GM21529 (cell line): ENCODE measurements around the gene ISG20.
"Not testable (repeated sequence)": the region's sequence is repeated elsewhere in the genome, so short reads cannot be mapped to it uniquely, and the experiment has no call there.

ENCODE experiments used
- ATAC-seq: cut with Tn5 transposase; IDR thresholded peaks from one replicate; pipeline ENCODE4 v1.9.1; 2021; ENCODE audit not compliant: unreplicated experiment

ISG20 gene

GRCh38 chr15:88636050-88636449 lies 2.8 kb upstream of the ISG20 start:
- ATAC-seq = no peak

GRCh38 chr15:88636654-88637053 lies 2.2 kb upstream of the ISG20 start:
- no peak for ATAC-seq

- ATAC-seq = no peak
Measured at GRCh38 chr15:88637436-88637835, 1.4 kb upstream of the ISG20 start.

GRCh38 chr15:88637841-88638625 lies 783 bp upstream of the ISG20 start:
- no peak for ATAC-seq

- no peak for ATAC-seq
Measured at GRCh38 chr15:88641959-88642452, 3.2 kb downstream of the ISG20 start.

GRCh38 chr15:88642514-88642913 lies 3.7 kb downstream of the ISG20 start:
- ATAC-seq = not testable (repeated sequence)

- no peak for ATAC-seq
Measured at GRCh38 chr15:88644741-88645140, 5.9 kb downstream of the ISG20 start.

GRCh38 chr15:88645171-88646087 lies 6.6 kb downstream of the ISG20 start:
- no peak for ATAC-seq

GRCh38 chr15:88646088-88646405 lies 7.2 kb downstream of the ISG20 start:
- ATAC-seq = no peak

GRCh38 chr15:88646951-88647350 lies 8.1 kb downstream of the ISG20 start:
- no peak for ATAC-seq

GRCh38 chr15:88647351-88648105 lies 8.7 kb downstream of the ISG20 start:
- ATAC-seq = no peak

GRCh38 chr15:88648357-88649214 lies 9.8 kb downstream of the ISG20 start:
- no peak for ATAC-seq

- ATAC-seq = peak; percentile 69
Measured at GRCh38 chr15:88649286-88649733, 10.5 kb downstream of the ISG20 start.

GRCh38 chr15:88649753-88650551 lies 11.1 kb downstream of the ISG20 start:
- ATAC-seq = no peak

- ATAC-seq = no peak
Measured at GRCh38 chr15:88650556-88650955, 11.7 kb downstream of the ISG20 start.

GRCh38 chr15:88651136-88651732 lies 12.4 kb downstream of the ISG20 start:
- no peak for ATAC-seq

GRCh38 chr15:88651971-88652370 lies 13.2 kb downstream of the ISG20 start:
- no peak for ATAC-seq

GRCh38 chr15:88652456-88653199 lies 13.8 kb downstream of the ISG20 start:
- ATAC-seq = no peak
